Measurements from ENCODE around the gene KLK7.

The KLK7 gene

GRCh38 chr19:50957587-50957986 is 26.1 kb downstream of the KLK7 start:
- H3K9me3 ChIP-seq (ENCODE audit: control extremely low read depth in 1 of 5, control insufficient read depth in 4 of 5, insufficient read depth in 2 of 5, low read depth in 1 of 5, low read length in 4 of 5) = peaks cover 0 to 4% (median 0%) of the 10 kb centered on the region in 5 experiments
- no peak overlapping the region for H3K4me3 ChIP-seq (ENCODE audit: control insufficient read depth in 1 of 7, extremely low read depth in 1 of 7, insufficient read depth in 4 of 7, low read depth in 2 of 7, low read length in 6 of 7)
- H3K36me3 ChIP-seq (ENCODE audit: control insufficient read depth in 4 of 4, insufficient read depth in 4 of 4, low read length in 3 of 4) = no peaks in the 10 kb centered on the region
- no peak overlapping the region for H3K27ac ChIP-seq (ENCODE audit: insufficient read depth in 1 of 2, low read depth in 1 of 2, low read length in 2 of 2, poor library complexity in 1 of 2, severe bottlenecking in 2 of 2)
- CTCF ChIA-PET = no interaction called here
- H3K27me3 ChIP-seq (replicated peaks in 2 of 5; ENCODE audit: control insufficient read depth in 4 of 5, insufficient read depth in 5 of 5, low read length in 4 of 5) = peaks cover 0 to 36% (median 2%) of the 10 kb centered on the region in 5 experiments
- 68% methylated on average over 8 of the region's 8 CpGs for WGBS (ENCODE audit: insufficient coverage)
- POLR2A ChIA-PET = no interaction called here
- DNase-seq = no peak
- no peaks in the 10 kb centered on the region for H3K4me1 ChIP-seq (ENCODE audit: control extremely low read depth in 1 of 4, control insufficient read depth in 4 of 4, insufficient read depth in 4 of 4, low read length in 3 of 4)

GRCh38 chr19:50952910-50953309 is 30.8 kb downstream of the KLK7 start, which contains the start of gene KLK5:
KLK5 (minus strand) TSS chr19:50953038; CDS start chr19:50952657, 381 bp downstream.
- ChIA-PET POLR2A (no interaction called here), CTCF (no interaction called here)
- 21% methylated on average over 7 of the region's 7 CpGs for WGBS (ENCODE audit: insufficient coverage)
- H3K27ac ChIP-seq (ENCODE audit: insufficient read depth in 1 of 2, low read depth in 1 of 2, low read length in 2 of 2, poor library complexity in 1 of 2, severe bottlenecking in 2 of 2) = no peak within 1 kb of the TSS
- peaks cover 0 to 47% (median 2%) of the 10 kb centered on the region in 5 experiments for H3K27me3 ChIP-seq (replicated peaks in 2 of 5; ENCODE audit: control insufficient read depth in 4 of 5, insufficient read depth in 5 of 5, low read length in 4 of 5)
- no peaks in the 10 kb centered on the region for H3K9me3 ChIP-seq (ENCODE audit: control extremely low read depth in 1 of 5, control insufficient read depth in 4 of 5, insufficient read depth in 2 of 5, low read depth in 1 of 5, low read length in 4 of 5)
- no peak within 1 kb of the TSS for H3K4me3 ChIP-seq (ENCODE audit: control insufficient read depth in 1 of 7, extremely low read depth in 1 of 7, insufficient read depth in 4 of 7, low read depth in 2 of 7, low read length in 6 of 7)
- no peaks in the 10 kb centered on the region for H3K4me1 ChIP-seq (ENCODE audit: control extremely low read depth in 1 of 4, control insufficient read depth in 4 of 4, insufficient read depth in 4 of 4, low read length in 3 of 4)
- no peaks in the 10 kb centered on the region for H3K36me3 ChIP-seq (ENCODE audit: control insufficient read depth in 4 of 4, insufficient read depth in 4 of 4, low read length in 3 of 4)
- DNase-seq = no peak

DNA sequence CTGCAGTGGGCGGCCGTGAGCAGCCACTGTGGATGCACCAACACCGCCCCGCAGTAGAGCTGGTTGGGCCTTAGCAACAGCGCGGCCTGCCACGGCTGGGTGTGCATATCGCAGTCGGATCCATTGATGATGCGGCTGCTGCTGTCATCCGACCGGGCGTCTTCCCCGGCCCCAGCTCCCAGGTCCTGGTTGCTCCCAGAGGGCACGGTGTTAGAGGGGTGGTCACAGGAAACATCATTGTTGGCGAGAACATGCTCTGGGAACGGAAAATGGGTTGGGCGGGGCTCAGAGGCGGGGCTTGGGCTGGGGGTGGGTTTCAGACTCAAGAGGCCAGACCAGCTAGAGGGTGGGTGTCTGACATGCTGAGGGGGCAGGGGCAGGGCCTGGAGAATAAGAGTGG is 33.9 kb downstream of the KLK7 start:
- Histone ChIP-seq H3K36me3 (ENCODE audit: control insufficient read depth in 4 of 4, insufficient read depth in 4 of 4, low read length in 3 of 4) (no peaks in the 10 kb centered on the region), H3K4me1 (ENCODE audit: control extremely low read depth in 1 of 4, control insufficient read depth in 4 of 4, insufficient read depth in 4 of 4, low read length in 3 of 4) (no peaks in the 10 kb centered on the region), H3K27me3 (replicated peaks in 2 of 5; ENCODE audit: control insufficient read depth in 4 of 5, insufficient read depth in 5 of 5, low read length in 4 of 5) (peaks cover 0 to 45% (median 4%) of the 10 kb centered on the region in 5 experiments), H3K27ac (ENCODE audit: insufficient read depth in 1 of 2, low read depth in 1 of 2, low read length in 2 of 2, poor library complexity in 1 of 2, severe bottlenecking in 2 of 2) (no peak overlapping the region), H3K4me3 (ENCODE audit: control insufficient read depth in 1 of 7, extremely low read depth in 1 of 7, insufficient read depth in 4 of 7, low read depth in 2 of 7, low read length in 6 of 7) (no peak overlapping the region), H3K9me3 (ENCODE audit: control extremely low read depth in 1 of 5, control insufficient read depth in 4 of 5, insufficient read depth in 2 of 5, low read depth in 1 of 5, low read length in 4 of 5) (no peaks in the 10 kb centered on the region)
- DNase-seq = no peak
- CTCF ChIA-PET = no interaction called here
- 68% methylated on average over 18 of the region's 19 CpGs for WGBS (ENCODE audit: insufficient coverage)
- POLR2A ChIA-PET = no interaction called here

- POLR2A ChIA-PET = no interaction called here
- Histone ChIP-seq H3K27ac (ENCODE audit: insufficient read depth in 1 of 2, low read depth in 1 of 2, low read length in 2 of 2, poor library complexity in 1 of 2, severe bottlenecking in 2 of 2) (no peak overlapping the region), H3K4me1 (ENCODE audit: control extremely low read depth in 1 of 4, control insufficient read depth in 4 of 4, insufficient read depth in 4 of 4, low read length in 3 of 4) (no peaks in the 10 kb centered on the region), H3K4me3 (ENCODE audit: control insufficient read depth in 1 of 7, extremely low read depth in 1 of 7, insufficient read depth in 4 of 7, low read depth in 2 of 7, low read length in 6 of 7) (no peak overlapping the region), H3K27me3 (replicated peaks in 2 of 5; ENCODE audit: control insufficient read depth in 4 of 5, insufficient read depth in 5 of 5, low read length in 4 of 5) (peaks cover 0 to 24% (median 2%) of the 10 kb centered on the region in 5 experiments), H3K36me3 (ENCODE audit: control insufficient read depth in 4 of 4, insufficient read depth in 4 of 4, low read length in 3 of 4) (no peaks in the 10 kb centered on the region), H3K9me3 (ENCODE audit: control extremely low read depth in 1 of 5, control insufficient read depth in 4 of 5, insufficient read depth in 2 of 5, low read depth in 1 of 5, low read length in 4 of 5) (peaks cover 0 to under 1% (median 0%) of the 10 kb centered on the region in 5 experiments)
- CTCF ChIA-PET = no interaction called here
- 87% methylated on average over 4 of the region's 4 CpGs for WGBS (ENCODE audit: insufficient coverage)
- no peak for DNase-seq
Measured at GRCh38 chr19:50947123-50947522, 36.6 kb downstream of the KLK7 start.

- H3K27ac ChIP-seq (ENCODE audit: insufficient read depth in 1 of 2, low read depth in 1 of 2, low read length in 2 of 2, poor library complexity in 1 of 2, severe bottlenecking in 2 of 2) = no peak overlapping the region
- no peaks in the 10 kb centered on the region for H3K36me3 ChIP-seq (ENCODE audit: control insufficient read depth in 4 of 4, insufficient read depth in 4 of 4, low read length in 3 of 4)
- H3K27me3 ChIP-seq (replicated peaks in 2 of 5; ENCODE audit: control insufficient read depth in 4 of 5, insufficient read depth in 5 of 5, low read length in 4 of 5) = peaks cover 0 to 15% (median 2%) of the 10 kb centered on the region in 5 experiments
- no peaks in the 10 kb centered on the region for H3K4me1 ChIP-seq (ENCODE audit: control extremely low read depth in 1 of 4, control insufficient read depth in 4 of 4, insufficient read depth in 4 of 4, low read length in 3 of 4)
- CTCF ChIA-PET = interaction anchor here (0.6 kb wide), 1 partner anchor 40 kb away, joined by 3 read pairs; no protein-coding TSS in a partner anchor
- H3K9me3 ChIP-seq (ENCODE audit: control extremely low read depth in 1 of 5, control insufficient read depth in 4 of 5, insufficient read depth in 2 of 5, low read depth in 1 of 5, low read length in 4 of 5) = peaks cover 0 to 2% (median 0%) of the 10 kb centered on the region in 5 experiments
- POLR2A ChIA-PET = no interaction called here
- H3K4me3 ChIP-seq (ENCODE audit: control insufficient read depth in 1 of 7, extremely low read depth in 1 of 7, insufficient read depth in 4 of 7, low read depth in 2 of 7, low read length in 6 of 7) = no peak overlapping the region
- no peak for DNase-seq
- WGBS (ENCODE audit: insufficient coverage) = 52% methylated on average over 4 of the region's 4 CpGs
Measured at GRCh38 chr19:50944795-50945194, 38.9 kb downstream of the KLK7 start.

DNA sequence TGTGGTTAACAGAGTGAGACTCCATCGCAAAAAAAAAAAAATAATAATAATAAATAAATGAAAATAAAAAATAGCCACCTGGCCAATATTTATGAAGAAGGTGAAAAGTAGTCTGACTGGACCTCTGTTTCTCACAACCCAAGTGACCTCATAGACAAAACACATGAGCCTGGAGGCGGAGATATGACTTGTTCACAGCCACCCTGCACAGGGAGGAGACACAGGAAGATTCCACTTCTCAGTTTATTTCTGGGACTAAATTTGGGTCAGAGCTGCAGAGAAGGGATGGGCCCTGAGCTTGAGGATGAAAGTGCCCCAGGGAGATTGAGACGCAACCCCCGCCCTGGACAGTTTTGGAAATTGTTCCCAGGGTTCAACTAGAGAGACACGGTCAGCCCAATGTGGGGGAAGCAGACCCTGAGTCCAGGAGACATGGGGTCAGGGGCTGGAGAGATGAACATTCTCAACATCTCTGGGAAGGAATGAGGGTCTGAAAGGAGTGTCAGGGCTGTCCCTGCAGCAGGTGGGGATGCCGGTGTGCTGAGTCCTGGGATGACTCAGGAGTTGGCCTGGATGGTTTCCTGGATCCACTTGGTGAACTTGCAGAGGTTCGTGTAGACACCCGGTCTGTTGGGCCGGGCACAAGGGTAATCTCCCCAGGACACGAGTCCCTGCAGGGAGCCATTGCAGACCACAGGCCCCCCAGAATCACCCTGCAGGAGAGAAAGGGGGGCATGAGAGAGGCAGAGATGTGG is 40.5 kb downstream of the KLK7 start:
- DNase-seq = no peak
- Histone ChIP-seq H3K27me3 (replicated peaks in 2 of 5; ENCODE audit: control insufficient read depth in 4 of 5, insufficient read depth in 5 of 5, low read length in 4 of 5) (peaks cover 0 to 12% (median 2%) of the 10 kb centered on the region in 5 experiments), H3K27ac (ENCODE audit: insufficient read depth in 1 of 2, low read depth in 1 of 2, low read length in 2 of 2, poor library complexity in 1 of 2, severe bottlenecking in 2 of 2) (no peak overlapping the region), H3K36me3 (ENCODE audit: control insufficient read depth in 4 of 4, insufficient read depth in 4 of 4, low read length in 3 of 4) (no peaks in the 10 kb centered on the region), H3K4me3 (ENCODE audit: control insufficient read depth in 1 of 7, extremely low read depth in 1 of 7, insufficient read depth in 4 of 7, low read depth in 2 of 7, low read length in 6 of 7) (no peak overlapping the region), H3K9me3 (ENCODE audit: control extremely low read depth in 1 of 5, control insufficient read depth in 4 of 5, insufficient read depth in 2 of 5, low read depth in 1 of 5, low read length in 4 of 5) (peaks cover 0 to 4% (median 0%) of the 10 kb centered on the region in 5 experiments), H3K4me1 (ENCODE audit: control extremely low read depth in 1 of 4, control insufficient read depth in 4 of 4, insufficient read depth in 4 of 4, low read length in 3 of 4) (no peaks in the 10 kb centered on the region)
- ChIA-PET CTCF (no interaction called here), POLR2A (no interaction called here)
- 93% methylated on average over 6 of the region's 10 CpGs for WGBS (ENCODE audit: insufficient coverage)

GRCh38 chr19:50939596-50939995 is 44.1 kb downstream of the KLK7 start:
- Histone ChIP-seq H3K4me1 (ENCODE audit: control extremely low read depth in 1 of 4, control insufficient read depth in 4 of 4, insufficient read depth in 4 of 4, low read length in 3 of 4) (no peaks in the 10 kb centered on the region), H3K27me3 (replicated peaks in 2 of 5; ENCODE audit: control insufficient read depth in 4 of 5, insufficient read depth in 5 of 5, low read length in 4 of 5) (peaks cover 0 to 17% (median 0%) of the 10 kb centered on the region in 5 experiments), H3K9me3 (ENCODE audit: control extremely low read depth in 1 of 5, control insufficient read depth in 4 of 5, insufficient read depth in 2 of 5, low read depth in 1 of 5, low read length in 4 of 5) (peaks cover 0 to 4% (median 0%) of the 10 kb centered on the region in 5 experiments), H3K4me3 (ENCODE audit: control insufficient read depth in 1 of 7, extremely low read depth in 1 of 7, insufficient read depth in 4 of 7, low read depth in 2 of 7, low read length in 6 of 7) (no peak overlapping the region), H3K27ac (ENCODE audit: insufficient read depth in 1 of 2, low read depth in 1 of 2, low read length in 2 of 2, poor library complexity in 1 of 2, severe bottlenecking in 2 of 2) (no peak overlapping the region), H3K36me3 (ENCODE audit: control insufficient read depth in 4 of 4, insufficient read depth in 4 of 4, low read length in 3 of 4) (no peaks in the 10 kb centered on the region)
- POLR2A ChIA-PET = no interaction called here
- WGBS (ENCODE audit: insufficient coverage) = no CpG with 5 or more reads among the region's 2 CpGs
- CTCF ChIA-PET = no interaction called here
- no peak for DNase-seq

Data from common myeloid progenitor, CD34-positive (primary cell).